GM19351 (cell line): Measurements from ENCODE around the gene SRD5A1.

Source experiments
- ATAC-seq: cut with Tn5 transposase; IDR thresholded peaks from one replicate; pipeline ENCODE4 v1.9.1; 2021; ENCODE audit warnings: mild to moderate bottlenecking, moderate library complexity; ENCODE audit not compliant: unreplicated experiment

SRD5A1 gene

GRCh38 chr5:6632888-6633468 lies at the start of gene SRD5A1, which contains the start of gene NSUN2:
Gene SRD5A1, plus strand, starts transcription at chr5:6633440. Its CDS starts 137 bp downstream, at chr5:6633577.
Gene NSUN2, minus strand, starts transcription at chr5:6633044. Its CDS starts 65 bp downstream, at chr5:6632979.
- peak; percentile 81 for ATAC-seq

GRCh38 chr5:6584101-6584645 lies 49.1 kb upstream of the SRD5A1 start:
- ATAC-seq, result no peak

- no peak for ATAC-seq
Measured at GRCh38 chr5:6584727-6585126, 48.5 kb upstream of the SRD5A1 start.

GRCh38 chr5:6585168-6585567 lies 48.1 kb upstream of the SRD5A1 start:
- ATAC-seq, result no peak

GRCh38 chr5:6585939-6586646 lies 47.1 kb upstream of the SRD5A1 start:
- ATAC-seq, result no peak

GRCh38 chr5:6586647-6587042 lies 46.6 kb upstream of the SRD5A1 start:
- ATAC-seq, result no peak

- ATAC-seq, result no peak
Measured at GRCh38 chr5:6587171-6587570, 46.1 kb upstream of the SRD5A1 start.

- no peak for ATAC-seq
Measured at GRCh38 chr5:6590581-6590980, 42.7 kb upstream of the SRD5A1 start.

- no peak for ATAC-seq
Measured at GRCh38 chr5:6591671-6592288, 41.5 kb upstream of the SRD5A1 start.

- no peak for ATAC-seq
Measured at GRCh38 chr5:6592601-6593000, 40.6 kb upstream of the SRD5A1 start.

GRCh38 chr5:6593148-6594016 lies 39.9 kb upstream of the SRD5A1 start:
- ATAC-seq, result no peak

- ATAC-seq, result no peak
Measured at GRCh38 chr5:6594066-6594465, 39.2 kb upstream of the SRD5A1 start.

- no peak for ATAC-seq
Measured at GRCh38 chr5:6595405-6595804, 37.8 kb upstream of the SRD5A1 start.

GRCh38 chr5:6596388-6596787 lies 36.9 kb upstream of the SRD5A1 start:
- ATAC-seq, result no peak

- ATAC-seq, result no peak
Measured at GRCh38 chr5:6597557-6597956, 35.7 kb upstream of the SRD5A1 start.

- no peak for ATAC-seq
Measured at GRCh38 chr5:6598351-6598900, 34.8 kb upstream of the SRD5A1 start.

- ATAC-seq, result no peak
Measured at GRCh38 chr5:6599739-6600138, 33.5 kb upstream of the SRD5A1 start.

GRCh38 chr5:6601271-6601670 lies 32.0 kb upstream of the SRD5A1 start:
- no peak for ATAC-seq

GRCh38 chr5:6601816-6602215 lies 31.4 kb upstream of the SRD5A1 start:
- no peak for ATAC-seq

GRCh38 chr5:6602441-6602840 lies 30.8 kb upstream of the SRD5A1 start:
- no peak for ATAC-seq

- ATAC-seq, result no peak
Measured at GRCh38 chr5:6603643-6604042, 29.6 kb upstream of the SRD5A1 start.
